Erythroblast (primary cell): ENCODE data around the gene INSC.

ENCODE experiments used
- GATA1 ChIP-seq: IDR thresholded peaks from 2 replicates; pipeline ENCODE4 v1.6.1; 2011; ENCODE audit warnings: low read depth, mild to moderate bottlenecking, control low read depth, low read length, moderate library complexity
- POLR2A ChIP-seq: IDR thresholded peaks from 2 replicates; pipeline ENCODE4 v1.6.1; 2011; ENCODE audit warnings: mild to moderate bottlenecking, low read length

- no peak for TF ChIP-seq POLR2A
- no peak for TF ChIP-seq GATA1
Measured at GRCh38 chr11:15194671-15195415, 80.1 kb downstream of the INSC start.
